ENCODE measurements around the gene GXYLT2. TPM values are rescaled to one million over a fixed set of nuclear protein-coding genes. Genes with fewer than 3 reads are reported as not detected.

Gene GXYLT2
- total and polyA plus RNA-seq, 7 donors, result 1.4 to 17.4 (median 6.8) TPM

- no peak for TF ChIP-seq POLR2A (IDR thresholded peaks at IDR 0.05)
- Histone ChIP-seq H3K9me3 (no peaks in the 10 kb centered on the region), H3K27me3 (no peaks in the 10 kb centered on the region), H3K27ac (no peak overlapping the region), H3K4me3 (no peak overlapping the region), H3K36me3 (no peaks in the 10 kb centered on the region), H3K4me1 (no peaks in the 10 kb centered on the region)
- no peak for DNase-seq
- intact Hi-C loops (cut with DNase I), result no loop called here
- WGBS, 2 donors, result 94% methylated on average over 3 of the region's 3 CpGs
Measured at GRCh38 chr3:72969766-72970165, 81.9 kb downstream of the GXYLT2 start.

- no peaks in the 10 kb centered on the region for H3K4me1 ChIP-seq
- no peaks in the 10 kb centered on the region for H3K27me3 ChIP-seq
- no peak for DNase-seq
- H3K27ac ChIP-seq, result no peak overlapping the region
- H3K4me3 ChIP-seq, result no peak overlapping the region
- TF ChIP-seq CTCF (IDR thresholded peaks at IDR 0.05) (no peak), EP300 (IDR thresholded peaks at IDR 0.05) (no peak), POLR2A (IDR thresholded peaks at IDR 0.05) (no peak)
- H3K36me3 ChIP-seq, result no peaks in the 10 kb centered on the region
- intact Hi-C loops (cut with DNase I), result no loop called here
- no peaks in the 10 kb centered on the region for H3K9me3 ChIP-seq
- 85 to 86% methylated on average over 2 of the region's 2 CpGs for WGBS, 2 donors
Measured at GRCh38 chr3:72970942-72971341, 83.1 kb downstream of the GXYLT2 start.

- DNase-seq, result no peak
- no peaks in the 10 kb centered on the region for H3K9me3 ChIP-seq
- TF ChIP-seq POLR2A (IDR thresholded peaks at IDR 0.05) (no peak), POLR2AphosphoS5 (IDR thresholded peaks at IDR 0.05) (no peak), CTCF (IDR thresholded peaks at IDR 0.05) (no peak), EP300 (IDR thresholded peaks at IDR 0.05) (no peak)
- H3K4me3 ChIP-seq, result no peak overlapping the region
- intact Hi-C loops (cut with DNase I), result no loop called here
- WGBS, 2 donors, result 64 to 81% methylated on average over 3 of the region's 3 CpGs
- no peaks in the 10 kb centered on the region for H3K36me3 ChIP-seq
- no peaks in the 10 kb centered on the region for H3K4me1 ChIP-seq
- no peaks in the 10 kb centered on the region for H3K27me3 ChIP-seq
- no peak overlapping the region for H3K27ac ChIP-seq
Measured at GRCh38 chr3:72972706-72973030, 84.8 kb downstream of the GXYLT2 start.

GRCh38 chr3:72973031-72973723 is 85.3 kb downstream of the GXYLT2 start:
- Histone ChIP-seq H3K27me3 (no peaks in the 10 kb centered on the region), H3K9me3 (no peaks in the 10 kb centered on the region), H3K4me3 (no peak overlapping the region), H3K36me3 (no peaks in the 10 kb centered on the region), H3K27ac (no peak overlapping the region), H3K4me1 (no peaks in the 10 kb centered on the region)
- intact Hi-C loops (cut with DNase I), result no loop called here
- TF ChIP-seq POLR2A (IDR thresholded peaks at IDR 0.05) (no peak), EP300 (IDR thresholded peaks at IDR 0.05) (no peak), POLR2AphosphoS5 (IDR thresholded peaks at IDR 0.05) (no peak), CTCF (IDR thresholded peaks at IDR 0.05) (no peak)
- 26 to 53% methylated on average over 7 of the region's 7 CpGs for WGBS, 2 donors
- no peak for DNase-seq

GRCh38 chr3:72973786-72974185 is 85.9 kb downstream of the GXYLT2 start:
- no peaks in the 10 kb centered on the region for H3K27me3 ChIP-seq
- no peak overlapping the region for H3K4me3 ChIP-seq
- WGBS, 2 donors, result 94 to 95% methylated on average over 2 of the region's 2 CpGs
- TF ChIP-seq POLR2A (IDR thresholded peaks at IDR 0.05) (no peak), CTCF (IDR thresholded peaks at IDR 0.05) (no peak), POLR2AphosphoS5 (IDR thresholded peaks at IDR 0.05) (no peak), EP300 (IDR thresholded peaks at IDR 0.05) (no peak)
- H3K27ac ChIP-seq, result no peak overlapping the region
- H3K9me3 ChIP-seq, result no peaks in the 10 kb centered on the region
- H3K36me3 ChIP-seq, result no peaks in the 10 kb centered on the region
- no peaks in the 10 kb centered on the region for H3K4me1 ChIP-seq
- DNase-seq, result no peak
- intact Hi-C loops (cut with DNase I), result no loop called here

All from sigmoid colon (tissue), 7 donors.